ENCODE results near the gene IL27RA. TPM values are rescaled to one million over a fixed set of nuclear protein-coding genes. Genes with fewer than 3 reads are reported as not detected.
A peak's percentile ranks its signal among the peaks of the same experiment; 100 is the strongest.

The IL27RA gene
- total RNA-seq, 1 experiment from 2014 or later = 18.3 TPM

- H2AFZ ChIP-seq (ENCODE audit: low read depth, low read length, poor library complexity, severe bottlenecking) = peak overlapping the region; percentile 7
- no TSS peak for BruUV-seq (replicated peaks)
These were observed 42.6 kb downstream of the IL27RA start for GRCh38 chr19:14073925-14074838.

GRCh38 chr19:14078411-14078810 lies 46.8 kb downstream of the IL27RA start:
- H3K9me3 ChIP-seq (ENCODE audit: control insufficient read depth in 1 of 2, insufficient read depth in 1 of 2, low read depth in 1 of 2, low read length in 2 of 2) = no peaks in the 10 kb centered on the region
- no TSS peak for BruUV-seq (replicated peaks)
- TF ChIP-seq ZFX (IDR thresholded peaks at IDR 0.05) (no peak), YY1 (IDR thresholded peaks at IDR 0.05; ENCODE audit: extremely low read depth, insufficient replicate concordance, low read depth, low read length) (no peak), POLR2AphosphoS5 (IDR thresholded peaks at IDR 0.05; ENCODE audit: low read depth, low read length) (no peak), CTCF (IDR thresholded peaks at IDR 0.05 in 2 of 3, conservative IDR thresholded peaks at IDR 0.05 in 1 of 3; ENCODE audit: borderline replicate concordance in 1 of 3, insufficient read depth in 1 of 3, low read depth in 2 of 3, low read length in 2 of 3) (no peak), EZH2 (IDR thresholded peaks at IDR 0.05) (no peak), ZBTB33 (IDR thresholded peaks at IDR 0.05; ENCODE audit: extremely low read depth, insufficient replicate concordance, low read length) (no peak), CEBPB (IDR thresholded peaks at IDR 0.05; ENCODE audit: low read depth) (no peak), ZNF274 (IDR thresholded peaks at IDR 0.05; ENCODE audit: low read depth, low read length) (no peak), SP1 (IDR thresholded peaks at IDR 0.05; ENCODE audit: low read depth) (no peak)

More at GRCh38 chr19:14073925-14074838, 42.6 kb downstream of the IL27RA start:
- Histone ChIP-seq H3K4me3 (replicated peaks in 1 of 2; ENCODE audit: low read depth in 1 of 2, low read length in 2 of 2) (peak overlapping the region; percentile 66 to 72), H3K79me2 (ENCODE audit: insufficient read depth, low read length) (no peaks in the 10 kb centered on the region), H4K20me1 (ENCODE audit: insufficient read depth) (no peaks in the 10 kb centered on the region), H3K27me3 (ENCODE audit: insufficient read depth, low read length) (no peaks in the 10 kb centered on the region), H3K9me2 (ENCODE audit: insufficient read depth) (no peaks in the 10 kb centered on the region), H3K27ac (ENCODE audit: low read depth, low read length) (peak overlapping the region; percentile 80), H3K9me3 (ENCODE audit: control insufficient read depth in 1 of 2, insufficient read depth in 1 of 2, low read depth in 1 of 2, low read length in 2 of 2) (no peaks in the 10 kb centered on the region; a peak in 1 of 4 replicates), H3K4me1 (ENCODE audit: control insufficient read depth in 1 of 2, insufficient read depth in 2 of 2, low read length in 2 of 2) (peaks cover 17 to 41% of the 10 kb centered on the region in 2 experiments), H3K36me3 (ENCODE audit: control insufficient read depth in 1 of 2, insufficient read depth in 2 of 2, low read length in 2 of 2) (no peaks in the 10 kb centered on the region), H3K9ac (ENCODE audit: low read length) (peak overlapping the region; percentile 63), H3K4me2 (ENCODE audit: low read length) (peak overlapping the region; percentile 90)
- TF ChIP-seq EZH2 (IDR thresholded peaks at IDR 0.05) (no peak), EGR1 (IDR thresholded peaks at IDR 0.05; ENCODE audit: low read depth) (peak; percentile 32; the same call in 1 of the 2 replicates)
- ATAC-seq = peak; percentile 12
- ChIA-PET POLR2A (no interaction called here), RAD21 (ENCODE audit: low non-redundant PET in 1 of 2, low total read pairs in 2 of 2, uncharacterized antibody in 2 of 2, unreplicated experiment in 2 of 2) (no interaction called here), CTCF (interaction anchor here (0.7 to 6.6 kb wide), 8 partner anchors 15 to 202 kb away, joined by 3 to 83 read pairs (median 4); partner anchors contain the start of genes ASF1B and PALM3)
- intact Hi-C loops (cut with micrococcal nuclease) = loop anchor here (1.0 to 10.0 kb wide), 3 partner anchors 38 to 289 kb away; partner anchors contain the start of genes BRME1 and CC2D1A
- no peak for DNase-seq (ENCODE audit: low read depth, low spot score)

More at GRCh38 chr19:14078411-14078810, 46.8 kb downstream of the IL27RA start:
- Histone ChIP-seq H3K36me3 (ENCODE audit: control insufficient read depth in 1 of 2, insufficient read depth in 2 of 2, low read length in 2 of 2) (no peaks in the 10 kb centered on the region), H3K9ac (ENCODE audit: low read length) (no peak overlapping the region), H3K27ac (ENCODE audit: low read depth, low read length) (no peak overlapping the region), H3K9me2 (ENCODE audit: insufficient read depth) (no peaks in the 10 kb centered on the region), H4K20me1 (ENCODE audit: insufficient read depth) (no peaks in the 10 kb centered on the region), H3K27me3 (ENCODE audit: insufficient read depth, low read length) (no peaks in the 10 kb centered on the region), H3K4me1 (ENCODE audit: control insufficient read depth in 1 of 2, insufficient read depth in 2 of 2, low read length in 2 of 2) (peaks cover 10 to 38% of the 10 kb centered on the region in 2 experiments), H3K79me2 (ENCODE audit: insufficient read depth, low read length) (no peaks in the 10 kb centered on the region), H3K4me2 (ENCODE audit: low read length) (no peak overlapping the region), H2AFZ (ENCODE audit: low read depth, low read length, poor library complexity, severe bottlenecking) (no peak overlapping the region), H3K4me3 (replicated peaks in 1 of 2; ENCODE audit: low read depth in 1 of 2, low read length in 2 of 2) (no peak overlapping the region)
- no peak for ATAC-seq
- ChIA-PET CTCF (interaction anchor here (0.7 kb wide), 1 partner anchor 37 kb away, joined by 3 read pairs; no protein-coding TSS in a partner anchor), POLR2A (interaction anchor here (0.6 kb wide), 1 partner anchor 220 kb away, joined by 5 read pairs; no protein-coding TSS in a partner anchor), RAD21 (ENCODE audit: low non-redundant PET in 1 of 2, low total read pairs in 2 of 2, uncharacterized antibody in 2 of 2, unreplicated experiment in 2 of 2) (no interaction called here)
- DNase-seq (ENCODE audit: low read depth, low spot score) = no peak
- intact Hi-C loops (cut with micrococcal nuclease) = loop anchor here (10.0 kb wide), 1 partner anchor 294 kb away; no protein-coding TSS in a partner anchor

Measured in HCT116 (cell line).